Measurements from ENCODE around the gene TAB2. TPM values are rescaled to one million over a fixed set of nuclear protein-coding genes. Genes with fewer than 3 reads are reported as not detected.

Gene TAB2
- polyA plus RNA-seq, 3 donors = 3.1 to 32.0 (median 6.0) TPM

DNA sequence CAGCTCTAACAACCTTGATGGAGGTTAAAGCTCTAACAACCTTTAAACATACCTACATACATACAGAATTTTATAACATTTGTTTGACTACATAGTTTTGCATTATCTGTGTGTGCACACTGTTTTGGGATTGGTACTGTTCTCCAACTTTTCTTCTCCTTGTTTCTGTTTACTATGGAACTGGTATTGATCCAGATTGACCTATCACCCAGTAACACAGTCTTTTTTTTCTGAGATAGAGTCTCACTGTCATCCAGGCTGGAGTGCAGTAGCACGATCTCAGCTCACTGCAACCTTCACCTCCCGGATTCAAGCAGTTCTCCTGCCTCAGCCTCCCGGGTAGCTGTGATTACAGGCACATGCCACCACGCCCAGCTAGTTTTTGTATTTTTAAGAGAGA, 65.9 kb downstream of the TAB2 start:
- Histone ChIP-seq H3K36me3 (replicated peaks in 1 of 2; ENCODE audit: control insufficient read depth in 1 of 2, insufficient read depth in 2 of 2, low read length in 2 of 2) (peaks cover 40 to 90% of the 10 kb centered on the region in 2 donors), H3K79me2 (ENCODE audit: insufficient read depth, low read length) (peaks cover 82% of the 10 kb centered on the region)

DNA sequence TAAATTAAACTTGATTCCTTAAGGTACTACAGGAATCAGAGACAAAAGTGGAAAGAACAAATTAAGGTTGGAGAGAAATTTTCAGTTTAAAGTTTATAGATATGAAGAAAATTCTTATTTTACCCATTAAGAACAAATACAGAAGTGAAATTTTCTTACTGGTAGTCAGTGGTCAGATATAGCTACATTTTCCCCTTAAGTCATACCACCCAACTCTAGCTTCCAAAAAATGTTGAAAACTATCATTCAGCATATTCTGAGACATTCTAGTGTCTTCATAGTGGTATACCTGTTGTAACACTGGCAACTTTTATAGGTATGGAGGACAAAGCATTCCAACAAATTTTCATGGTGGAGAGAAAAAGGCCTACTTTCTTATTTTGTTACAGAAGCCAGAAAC, 67.0 kb downstream of the TAB2 start:
- Histone ChIP-seq H3K4me3 (replicated peaks in 1 of 3; ENCODE audit: low read depth in 2 of 3, low read length in 3 of 3) (no peak overlapping the region), H3K9me3 (replicated peaks in 1 of 2; ENCODE audit: control insufficient read depth in 1 of 2, insufficient read depth in 1 of 2, low read length in 2 of 2) (no peaks in the 10 kb centered on the region), H3K4me2 (replicated peaks; ENCODE audit: extremely low read depth, low read length, poor library complexity, severe bottlenecking) (no peak overlapping the region), H3K4me1 (ENCODE audit: control insufficient read depth in 1 of 2, insufficient read depth in 2 of 2, low read length in 2 of 2) (no peaks in the 10 kb centered on the region), H4K20me1 (ENCODE audit: insufficient read depth, low read length) (peaks cover 89% of the 10 kb centered on the region), H3K79me2 (ENCODE audit: insufficient read depth, low read length) (peaks cover 76% of the 10 kb centered on the region), H3K9ac (ENCODE audit: insufficient read depth, low read length, poor library complexity, severe bottlenecking) (no peak overlapping the region), H3K27me3 (ENCODE audit: control insufficient read depth in 2 of 2, insufficient read depth in 2 of 2, low read length in 2 of 2) (no peaks in the 10 kb centered on the region), H3K27ac (ENCODE audit: low read depth in 1 of 2, low read length in 2 of 2) (no peak overlapping the region), H3K36me3 (replicated peaks in 1 of 2; ENCODE audit: control insufficient read depth in 1 of 2, insufficient read depth in 2 of 2, low read length in 2 of 2) (peaks cover 30 to 79% of the 10 kb centered on the region in 2 donors), H2AFZ (ENCODE audit: insufficient read depth, low read depth, low read length, poor library complexity, severe bottlenecking) (no peak overlapping the region)
- TF ChIP-seq, protein P1, sequence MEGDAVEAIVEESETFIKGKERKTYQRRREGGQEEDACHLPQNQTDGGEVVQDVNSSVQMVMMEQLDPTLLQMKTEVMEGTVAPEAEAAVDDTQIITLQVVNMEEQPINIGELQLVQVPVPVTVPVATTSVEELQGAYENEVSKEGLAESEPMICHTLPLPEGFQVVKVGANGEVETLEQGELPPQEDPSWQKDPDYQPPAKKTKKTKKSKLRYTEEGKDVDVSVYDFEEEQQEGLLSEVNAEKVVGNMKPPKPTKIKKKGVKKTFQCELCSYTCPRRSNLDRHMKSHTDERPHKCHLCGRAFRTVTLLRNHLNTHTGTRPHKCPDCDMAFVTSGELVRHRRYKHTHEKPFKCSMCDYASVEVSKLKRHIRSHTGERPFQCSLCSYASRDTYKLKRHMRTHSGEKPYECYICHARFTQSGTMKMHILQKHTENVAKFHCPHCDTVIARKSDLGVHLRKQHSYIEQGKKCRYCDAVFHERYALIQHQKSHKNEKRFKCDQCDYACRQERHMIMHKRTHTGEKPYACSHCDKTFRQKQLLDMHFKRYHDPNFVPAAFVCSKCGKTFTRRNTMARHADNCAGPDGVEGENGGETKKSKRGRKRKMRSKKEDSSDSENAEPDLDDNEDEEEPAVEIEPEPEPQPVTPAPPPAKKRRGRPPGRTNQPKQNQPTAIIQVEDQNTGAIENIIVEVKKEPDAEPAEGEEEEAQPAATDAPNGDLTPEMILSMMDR (IDR thresholded peaks at IDR 0.05) = no peak
- Mint-ChIP-seq H3K36me3 (peaks cover 52 to 66% of the 10 kb centered on the region in 2 donors), H3K4me1 (peaks cover 4% of the 10 kb centered on the region), H3K4me3 (no peak overlapping the region), H3K27ac (peak overlapping the region in 1 of 7 donors; percentile 77), H3K9me3 (peaks cover 0 to 2% (median 0%) of the 10 kb centered on the region in 7 donors), H3K27me3 (ENCODE audit: low read depth in 3 of 3) (peaks cover 0 to 2% (median 0%) of the 10 kb centered on the region in 3 donors)
- DNase-seq = no peak
- intact Hi-C loops (cut with micrococcal nuclease) = no loop called here

More for the DNA sequence above, 65.9 kb downstream of the TAB2 start:
- TF ChIP-seq, protein P1 (IDR thresholded peaks at IDR 0.05) = no peak
- Mint-ChIP-seq H3K4me3 (no peak overlapping the region), H3K9me3 (peaks cover 0 to 2% (median 0%) of the 10 kb centered on the region in 7 donors), H3K27me3 (ENCODE audit: low read depth in 3 of 3) (peaks cover 0 to 2% (median 0%) of the 10 kb centered on the region in 3 donors), H3K4me1 (peaks cover 4% of the 10 kb centered on the region), H3K27ac (peak overlapping the region in 3 of 7 donors; percentile 57 to 66 (median 60)), H3K36me3 (peaks cover 62 to 72% of the 10 kb centered on the region in 2 donors)
- Histone ChIP-seq H3K9ac (ENCODE audit: insufficient read depth, low read length, poor library complexity, severe bottlenecking) (no peak overlapping the region), H3K27me3 (ENCODE audit: control insufficient read depth in 2 of 2, insufficient read depth in 2 of 2, low read length in 2 of 2) (no peaks in the 10 kb centered on the region), H3K4me2 (replicated peaks; ENCODE audit: extremely low read depth, low read length, poor library complexity, severe bottlenecking) (no peak overlapping the region), H4K20me1 (ENCODE audit: insufficient read depth, low read length) (peaks cover 90% of the 10 kb centered on the region), H3K4me1 (ENCODE audit: control insufficient read depth in 1 of 2, insufficient read depth in 2 of 2, low read length in 2 of 2) (no peaks in the 10 kb centered on the region), H2AFZ (ENCODE audit: insufficient read depth, low read depth, low read length, poor library complexity, severe bottlenecking) (no peak overlapping the region), H3K4me3 (replicated peaks in 1 of 3; ENCODE audit: low read depth in 2 of 3, low read length in 3 of 3) (no peak overlapping the region), H3K27ac (ENCODE audit: low read depth in 1 of 2, low read length in 2 of 2) (peak overlapping the region in 1 of 2 donors; percentile 2), H3K9me3 (replicated peaks in 1 of 2; ENCODE audit: control insufficient read depth in 1 of 2, insufficient read depth in 1 of 2, low read length in 2 of 2) (no peaks in the 10 kb centered on the region)
- intact Hi-C loops (cut with micrococcal nuclease) = no loop called here
- WGBS (ENCODE audit: insufficient coverage) = 100% methylated on average over 3 of the region's 4 CpGs
- no peak for DNase-seq
